ENCODE results near the gene CEND1. TPM values are rescaled to one million over a fixed set of nuclear protein-coding genes. Genes with fewer than 3 reads are reported as not detected.
"Not testable (repeated sequence)": the region's sequence is repeated elsewhere in the genome, so short reads cannot be mapped to it uniquely, and the experiment has no call there.

CEND1 gene
- total RNA-seq, 2 donors from 2014 or later: not detected

DNA sequence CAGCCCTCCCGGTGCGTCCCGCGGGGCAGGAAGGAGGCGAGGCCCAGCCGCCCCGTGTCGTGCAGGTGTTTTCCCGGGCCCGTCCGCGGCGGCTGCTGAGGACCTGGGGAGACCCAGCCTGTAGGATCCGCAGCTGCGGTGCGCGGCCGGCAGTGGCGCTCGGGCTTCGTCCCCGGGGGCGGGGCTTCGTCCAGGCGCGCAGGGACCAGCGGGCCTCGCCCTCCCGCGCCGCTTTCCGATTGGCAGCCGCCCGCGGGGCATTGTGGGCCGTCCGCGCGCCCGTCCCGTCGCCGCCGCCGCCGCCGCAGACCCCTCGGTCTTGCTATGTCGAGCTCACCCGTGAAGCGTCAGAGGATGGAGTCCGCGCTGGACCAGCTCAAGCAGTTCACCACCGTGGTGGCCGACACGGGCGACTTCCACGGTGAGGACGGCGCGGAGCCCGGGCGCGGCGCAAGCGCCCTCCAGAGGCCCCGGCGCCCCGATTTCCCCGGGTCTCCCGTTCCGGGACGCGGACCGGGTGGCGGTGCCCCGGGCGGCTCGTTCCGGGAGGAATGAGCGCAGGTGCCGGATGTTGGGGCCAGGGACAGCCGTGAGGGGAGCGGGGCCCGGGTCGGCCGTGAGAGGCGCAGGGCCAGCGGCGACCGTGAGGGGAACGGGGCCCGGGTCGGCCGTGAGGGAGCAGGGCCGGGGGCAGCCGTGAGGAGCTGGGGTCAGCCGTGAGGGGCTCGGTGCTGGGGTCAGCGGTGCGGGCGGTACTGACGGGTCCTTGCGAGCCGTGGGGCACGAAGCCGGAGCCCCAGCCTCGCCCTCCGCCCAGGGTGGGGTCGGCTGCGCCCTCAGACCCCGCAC, 42.5 kb downstream of the CEND1 start, which contains the start of gene TALDO1:
Gene TALDO1, plus strand, starts transcription at position 307 of the 849 bp plus-strand sequence. Its CDS starts 18 bp downstream, at position 325.
- intact Hi-C loops (cut with DNase I): loop anchor here in 1 of 2 donors (10.0 kb wide), 1 partner anchor 57 kb away; the partner anchor contains the start of genes PIDD1 and RPLP2
- DNase-seq (ENCODE audit: low spot score): peak; percentile 97

DNA sequence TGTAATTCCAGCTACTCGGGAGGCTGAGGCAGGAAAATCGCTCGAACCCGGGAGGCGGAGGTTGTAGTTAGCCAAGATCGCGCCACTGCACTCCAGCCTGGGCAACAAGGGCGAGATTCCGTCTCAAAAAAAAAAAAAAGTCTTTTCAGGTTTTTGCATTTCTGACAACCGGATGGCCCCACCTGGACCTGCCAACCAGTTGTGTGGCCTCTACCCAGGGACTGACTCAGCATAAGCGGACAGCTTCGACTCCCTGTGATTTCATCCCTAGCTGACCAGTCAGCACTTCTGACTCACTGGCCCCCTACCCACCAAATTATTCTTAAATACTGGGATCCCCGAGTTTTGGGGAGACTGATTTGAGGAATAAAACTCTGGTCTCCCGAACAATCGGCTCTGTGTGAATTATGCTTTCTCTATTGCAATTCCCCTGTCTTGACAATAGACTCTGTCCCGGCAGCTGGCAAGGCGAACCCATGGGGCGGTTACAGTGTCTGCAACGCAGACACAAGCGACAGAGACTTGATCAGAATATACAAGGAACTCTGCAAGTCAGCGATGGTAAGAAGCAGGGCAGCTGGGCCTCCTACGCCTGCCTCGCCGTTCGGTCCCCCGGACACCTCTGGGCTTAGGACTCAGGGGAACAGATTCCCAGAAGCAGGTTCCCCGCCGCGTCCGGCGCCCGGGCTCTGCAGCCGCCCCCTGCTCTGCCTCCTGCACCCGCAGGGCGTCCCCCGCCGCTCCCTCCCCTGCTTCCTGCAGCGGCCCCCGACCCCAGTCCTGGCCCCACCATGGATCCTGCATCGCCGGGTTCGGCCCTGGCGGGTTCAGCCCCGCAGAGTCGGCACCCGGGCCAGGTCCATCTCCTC, 43.4 kb downstream of the CEND1 start:
- DNase-seq (ENCODE audit: low spot score): peak; percentile 71
- intact Hi-C loops (cut with DNase I): loop anchor here in 1 of 2 donors (10.0 kb wide), 1 partner anchor 58 kb away; the partner anchor contains the start of genes PIDD1 and RPLP2

DNA sequence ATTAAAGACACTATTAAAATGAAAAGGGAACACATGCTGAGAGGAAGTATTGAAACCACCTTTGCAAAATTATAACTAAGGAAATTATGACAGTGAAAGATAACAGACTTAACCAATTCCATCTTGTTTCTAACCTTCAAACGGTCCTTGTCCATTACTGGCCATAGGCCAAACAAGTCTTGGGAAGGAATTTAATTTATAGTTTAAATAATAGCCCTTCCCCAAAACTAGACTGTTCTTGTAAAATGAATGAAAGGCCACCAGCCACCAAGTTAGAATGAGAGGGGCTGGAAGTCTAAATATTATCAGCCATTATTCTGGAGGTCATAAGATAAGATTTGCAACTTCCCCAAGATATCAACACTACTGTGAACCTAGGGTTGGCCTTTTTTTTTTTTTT, 44.5 kb downstream of the CEND1 start:
- intact Hi-C loops (cut with DNase I): loop anchor here in 1 of 2 donors (10.0 kb wide), 1 partner anchor 59 kb away; the partner anchor contains the start of genes PIDD1 and RPLP2
- no peak for DNase-seq (ENCODE audit: low spot score)

DNA sequence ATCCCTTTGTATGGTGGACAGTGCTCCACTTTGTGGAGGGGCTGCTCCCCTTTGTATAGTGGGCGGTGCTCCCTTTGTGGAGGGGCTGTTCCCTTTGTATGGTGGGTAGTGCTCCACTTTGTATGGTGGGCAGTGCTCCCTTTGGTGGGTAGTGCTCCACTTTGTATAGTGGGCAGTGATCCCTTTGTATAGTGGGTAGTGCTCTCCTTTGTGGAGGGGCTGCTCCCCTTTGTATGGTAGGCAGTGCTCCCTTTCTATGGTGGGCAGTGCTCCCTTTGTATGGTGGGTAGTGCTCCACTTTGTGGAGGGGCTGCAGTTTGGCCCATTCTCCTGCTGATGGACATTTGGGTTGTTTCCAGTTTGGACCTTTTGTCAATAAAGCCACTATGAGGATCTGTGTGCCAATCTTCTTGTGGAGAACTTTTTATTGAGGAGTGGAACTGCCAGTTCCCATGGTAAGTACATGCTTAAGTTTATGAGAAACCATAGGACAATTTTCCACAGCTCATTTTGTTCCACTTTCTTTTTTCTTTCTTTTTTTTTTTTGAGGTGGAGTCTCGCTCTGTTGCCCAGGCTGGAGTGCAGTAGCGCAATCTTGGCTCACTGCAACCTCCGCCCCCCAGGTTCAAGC, 47.2 kb downstream of the CEND1 start:
- DNase-seq (ENCODE audit: low spot score): no peak
- intact Hi-C loops (cut with DNase I): loop anchor here in 1 of 2 donors (10.0 kb wide), 1 partner anchor 62 kb away; the partner anchor contains the start of genes PIDD1 and RPLP2

DNA sequence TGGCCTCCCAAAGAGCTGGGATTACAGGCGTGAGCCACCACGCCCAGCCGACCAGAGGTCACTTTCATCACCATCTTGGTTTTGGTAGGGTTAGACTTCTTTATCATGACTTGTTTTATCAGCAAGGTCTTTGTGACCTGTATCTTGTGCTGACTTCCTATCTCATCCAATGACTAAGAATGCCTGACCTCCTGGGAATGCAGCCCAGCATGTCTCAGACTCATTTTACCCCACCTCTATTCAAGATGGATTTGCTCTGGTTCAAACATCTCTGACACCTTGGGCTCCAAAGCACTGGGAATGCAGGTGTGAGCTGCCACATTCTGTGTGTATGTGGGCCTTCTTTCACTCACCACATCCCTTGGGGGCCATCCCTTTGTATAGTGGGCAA, 47.7 kb downstream of the CEND1 start:
- no peak for DNase-seq (ENCODE audit: low spot score)
- intact Hi-C loops (cut with DNase I): loop anchor here in 1 of 2 donors (10.0 kb wide), 1 partner anchor 63 kb away; the partner anchor contains the start of genes PIDD1 and RPLP2

DNA sequence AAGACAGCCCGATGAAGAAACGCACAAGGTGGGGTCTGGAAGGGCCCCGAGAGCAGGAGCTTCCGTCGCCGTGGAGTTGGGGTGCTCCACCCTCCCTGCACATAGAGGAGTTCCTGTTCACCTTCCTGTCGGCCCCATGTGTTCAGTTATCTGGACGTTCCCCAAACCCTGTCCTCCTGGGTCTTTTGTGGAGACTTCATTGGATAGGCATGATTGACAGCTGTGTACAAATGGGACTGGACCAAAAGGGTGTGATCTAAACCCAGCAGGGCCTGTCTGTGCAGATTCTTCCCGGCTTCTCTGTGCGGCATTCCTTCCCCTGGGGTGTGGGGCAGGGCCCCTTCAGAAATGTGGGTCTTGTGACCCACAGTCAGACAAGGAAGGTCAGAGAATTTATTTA, 52.0 kb downstream of the CEND1 start:
- DNase-seq (ENCODE audit: low spot score); intact Hi-C loops (cut with DNase I): not testable (repeated sequence)

DNA sequence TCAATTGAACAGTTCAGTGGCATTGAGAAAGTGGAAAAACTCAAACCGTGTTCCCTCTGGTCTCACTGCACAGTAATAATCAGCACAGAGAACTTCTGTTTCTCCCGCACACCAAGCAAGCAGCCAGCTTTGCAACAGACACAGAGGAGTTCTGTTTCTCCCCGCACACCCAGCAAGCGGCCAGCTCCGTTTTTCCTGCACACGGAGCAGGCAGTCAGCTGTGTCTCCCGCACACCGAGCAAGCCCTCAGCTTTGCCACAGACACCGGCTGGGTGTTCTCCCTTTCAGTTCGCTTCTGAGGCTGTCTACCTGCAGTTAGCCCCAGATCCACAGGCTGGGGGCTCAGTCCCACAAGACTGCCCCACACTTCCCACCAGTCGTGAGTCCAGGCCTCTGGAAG, 52.5 kb downstream of the CEND1 start:
- DNase-seq (ENCODE audit: low spot score): no peak
- intact Hi-C loops (cut with DNase I): no loop called here

Other genes starting within 250 kb of the CEND1 start
- under 1 TPM; 0.43 to 0.56 TPM for gene LMNTD2, start 229.4 kb downstream of the CEND1 start, total RNA-seq
- 1 to 10 TPM; 2.1 to 2.6 TPM for gene RASSF7, start 229.1 kb downstream of the CEND1 start, total RNA-seq
- 10 to 100 TPM; 18.3 to 20.8 TPM for gene PHRF1, start 213.6 kb downstream of the CEND1 start, total RNA-seq
- gene IRF7, start 174.1 kb downstream of the CEND1 start, total RNA-seq: 10 to 100 TPM; 10.3 to 16.4 TPM
- gene CDHR5, start 165.1 kb downstream of the CEND1 start, total RNA-seq: under 1 TPM in 1 of 2 donors, not detected in 1; 0.10 TPM
- not detected for gene SCT, start 162.9 kb downstream of the CEND1 start, total RNA-seq
- gene DRD4, start 152.8 kb downstream of the CEND1 start, total RNA-seq: under 1 TPM; 0.48 to 0.51 TPM
- gene DEAF1, start 94.9 kb downstream of the CEND1 start, total RNA-seq: 10 to 100 TPM; 22.9 to 25.5 TPM
- gene TMEM80, start 94.3 kb downstream of the CEND1 start, total RNA-seq: 10 to 100 TPM; 13.5 to 19.3 TPM
- 10 to 100 TPM; 23.8 to 38.3 TPM for gene EPS8L2, start 83.9 kb downstream of the CEND1 start, total RNA-seq
- gene TALDO1, start 42.6 kb downstream of the CEND1 start, total RNA-seq: 100 to 1,000 TPM in 1 of 2 donors, 10 to 100 TPM in 1; 76.8 to 109 TPM
- gene GATD1, start 12.6 kb downstream of the CEND1 start, total RNA-seq: 10 to 100 TPM; 33.0 to 38.8 TPM
- gene SLC25A22, start 8.2 kb upstream of the CEND1 start, total RNA-seq: 10 to 100 TPM; 10.6 to 11.2 TPM
- 1 to 10 TPM; 6.0 to 6.5 TPM for gene PIDD1, start 15.1 kb upstream of the CEND1 start, total RNA-seq
- gene RPLP2, start 19.9 kb upstream of the CEND1 start, total RNA-seq: 1,000 to 10,000 TPM; 1,286 to 1,386 TPM
- 10 to 100 TPM; 80.7 to 85.5 TPM for gene PNPLA2, start 28.8 kb upstream of the CEND1 start, total RNA-seq
- 1 to 10 TPM; 3.5 to 4.3 TPM for gene CRACR2B, start 37.8 kb upstream of the CEND1 start, total RNA-seq
- 100 to 1,000 TPM; 473 to 490 TPM for gene CD151, start 42.9 kb upstream of the CEND1 start, total RNA-seq
- 10 to 100 TPM; 63.9 to 91.4 TPM for gene POLR2L, start 52.4 kb upstream of the CEND1 start, total RNA-seq
- gene TSPAN4, start 52.8 kb upstream of the CEND1 start, total RNA-seq: 10 to 100 TPM; 75.7 to 97.3 TPM
- 10 to 100 TPM; 57.9 to 88.5 TPM for gene CHID1, start 120.7 kb upstream of the CEND1 start, total RNA-seq
- gene AP2A2, start 135.8 kb upstream of the CEND1 start, total RNA-seq: 100 to 1,000 TPM in 1 of 2 donors, 10 to 100 TPM in 1; 83.5 to 117 TPM
- gene MUC6, start 246.6 kb upstream of the CEND1 start, total RNA-seq: not detected